HG02840 (cell line): ENCODE measurements around the gene PNLIPRP2.

Experiments used
- ATAC-seq: cut with Tn5 transposase; IDR thresholded peaks from one replicate; pipeline ENCODE4 v1.9.1; 2021; ENCODE audit warnings: mild to moderate bottlenecking, moderate library complexity, moderate number of reproducible peaks; ENCODE audit not compliant: unreplicated experiment, low FRiP score

The PNLIPRP2 gene

DNA sequence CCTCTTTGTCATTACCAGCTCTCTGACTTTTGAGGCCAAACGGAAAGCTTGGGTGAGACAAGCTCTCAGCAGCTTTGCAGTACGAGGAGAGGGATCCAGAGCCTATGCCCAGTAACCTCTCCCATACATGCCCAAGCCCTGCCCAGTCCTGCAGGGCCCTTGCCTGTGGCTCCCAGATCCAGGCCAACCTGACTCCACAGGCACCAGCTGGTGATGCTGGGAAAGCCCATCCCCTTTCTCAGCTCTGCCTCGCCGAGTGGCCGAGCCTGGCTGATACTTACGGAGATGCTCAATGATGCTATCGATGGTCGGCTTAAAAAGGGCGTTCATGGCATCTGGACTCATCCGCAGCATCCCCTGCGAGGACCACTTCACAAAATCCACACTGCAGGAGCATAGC lies 55.4 kb downstream of the PNLIPRP2 start:
- ATAC-seq: no peak

DNA sequence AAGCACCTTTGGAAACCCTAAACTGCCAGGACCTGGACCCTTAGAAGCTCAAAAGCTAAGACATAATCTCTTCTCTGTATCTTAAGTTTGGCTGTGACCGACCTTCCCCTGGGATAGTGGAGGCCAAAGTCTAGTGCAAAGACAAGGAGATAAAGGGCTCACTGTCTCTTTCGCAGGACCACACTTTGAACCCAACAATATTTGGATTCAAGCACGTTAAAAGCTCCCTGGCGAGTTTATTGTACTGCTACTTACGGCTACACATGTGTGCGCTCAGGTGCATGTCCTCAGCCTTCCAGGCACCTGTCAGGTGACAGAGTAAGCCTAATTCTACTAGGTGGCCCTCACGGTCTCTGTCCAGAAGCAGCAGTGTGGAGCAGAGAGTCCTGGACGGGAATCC lies 55.9 kb downstream of the PNLIPRP2 start:
- no peak for ATAC-seq

DNA sequence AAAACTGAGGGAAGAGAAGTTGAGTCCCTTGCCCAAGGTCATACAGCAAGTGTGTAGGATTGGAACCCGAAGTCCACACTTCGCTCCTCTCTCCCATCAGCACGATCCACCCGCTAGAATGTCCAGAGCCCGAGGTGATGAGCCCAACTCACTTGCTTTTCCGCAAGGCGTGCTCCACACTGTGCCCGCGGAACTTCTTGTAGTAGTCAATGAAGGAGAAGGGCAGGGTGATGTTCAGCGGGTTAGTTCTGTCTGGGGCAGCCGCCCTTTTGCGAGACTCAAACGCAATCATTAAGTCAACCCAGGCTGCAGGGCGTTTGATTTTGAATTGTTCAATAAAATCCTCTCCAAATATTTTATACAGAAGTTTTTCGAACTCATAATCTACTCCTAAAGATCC lies 58.6 kb downstream of the PNLIPRP2 start:
- ATAC-seq: no peak

DNA sequence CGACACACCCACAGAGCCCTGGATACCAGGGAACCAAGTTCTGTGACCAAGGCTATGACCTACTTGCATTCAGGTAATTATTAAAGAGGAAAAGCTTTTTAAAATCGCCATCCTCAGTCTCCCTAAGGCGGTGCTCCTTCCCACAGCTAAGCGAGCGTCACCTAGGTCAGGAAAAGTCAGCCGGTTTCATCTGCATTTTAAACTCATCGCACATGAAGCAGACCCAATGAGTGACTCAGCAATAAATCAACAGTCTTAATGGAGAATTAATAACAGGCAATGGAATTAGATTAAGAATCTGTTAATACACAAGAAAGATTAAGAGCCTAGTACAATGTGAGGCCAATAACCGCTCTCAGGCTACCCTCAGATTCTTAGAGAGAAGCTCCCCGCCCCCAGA lies 62.4 kb downstream of the PNLIPRP2 start:
- no peak for ATAC-seq

DNA sequence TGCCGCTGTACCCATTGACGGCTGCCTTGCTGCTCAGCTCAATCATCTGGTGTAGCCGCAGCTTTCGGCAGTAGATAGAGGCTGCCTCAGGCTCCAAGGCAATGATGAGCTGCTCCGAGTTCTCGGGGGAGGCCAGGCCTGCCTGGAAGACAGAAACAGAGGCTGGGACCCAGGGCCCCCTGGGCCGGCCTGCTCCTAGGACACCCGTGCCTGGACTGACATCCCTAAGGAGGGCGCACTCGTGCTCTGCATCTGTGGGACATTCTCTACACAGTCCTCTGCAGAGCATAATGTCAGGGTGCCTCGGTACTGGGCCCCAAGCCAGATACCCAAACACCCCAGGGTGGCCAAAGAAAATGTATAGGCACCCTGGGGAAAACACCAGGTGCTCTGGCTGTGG lies 63.1 kb downstream of the PNLIPRP2 start:
- ATAC-seq: no peak

DNA sequence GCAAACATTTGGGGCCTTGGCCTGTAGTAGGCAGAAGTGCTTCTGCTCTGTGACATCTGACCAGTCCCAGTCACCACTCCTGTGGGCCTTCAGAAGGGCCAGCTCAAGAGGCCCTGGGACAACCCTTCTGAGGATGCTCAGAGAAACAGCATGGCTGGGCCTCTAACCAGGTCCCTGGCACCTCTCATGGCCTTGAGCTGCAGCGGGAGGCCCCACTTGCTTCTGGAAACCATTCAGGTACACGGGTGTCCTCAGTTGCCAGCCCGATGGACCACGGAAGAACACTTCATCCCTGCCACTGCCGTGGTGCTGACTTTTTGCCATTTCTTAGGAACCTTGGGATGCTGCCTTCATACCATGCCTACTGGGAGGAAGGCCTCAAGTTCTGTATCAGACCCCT lies 64.0 kb downstream of the PNLIPRP2 start:
- no peak for ATAC-seq

DNA sequence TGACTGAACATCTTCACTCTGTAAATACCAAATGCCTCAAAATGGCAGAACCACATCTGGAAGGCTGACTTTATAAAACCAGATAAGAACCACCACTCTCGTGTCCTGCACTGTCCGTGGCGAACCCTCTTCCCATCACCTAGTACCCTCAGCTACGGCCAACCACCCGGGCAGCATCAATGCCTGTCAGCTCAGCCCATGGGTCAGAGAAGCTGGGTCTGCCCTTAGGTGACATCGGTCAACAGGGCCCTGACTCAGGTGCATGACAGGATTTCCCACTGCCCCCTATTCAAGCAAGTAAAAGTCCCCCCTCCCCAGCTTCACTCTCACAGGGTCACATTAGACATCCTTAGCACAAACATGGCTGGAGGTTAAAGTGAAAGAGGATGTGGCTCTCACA lies 65.1 kb downstream of the PNLIPRP2 start:
- no peak for ATAC-seq

DNA sequence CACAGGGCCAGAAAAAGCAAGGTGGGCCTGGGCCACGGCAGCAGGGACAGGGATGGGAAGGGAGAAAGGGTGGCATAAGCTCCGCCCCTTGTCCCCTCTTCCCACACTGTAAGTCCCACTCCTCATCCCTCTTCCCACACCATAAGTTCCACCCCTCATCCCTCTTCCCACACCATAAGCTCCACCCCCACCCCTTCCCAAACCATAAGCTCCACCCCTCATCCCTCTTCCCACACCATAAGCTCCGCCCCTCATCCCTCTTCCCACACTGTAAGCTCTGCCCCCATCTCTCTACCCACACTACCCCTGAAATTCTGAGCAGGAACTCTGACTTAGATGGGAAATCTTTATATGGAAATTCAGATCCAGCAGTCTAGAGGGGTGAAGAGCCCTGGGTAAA lies 65.9 kb downstream of the PNLIPRP2 start:
- ATAC-seq: no peak

DNA sequence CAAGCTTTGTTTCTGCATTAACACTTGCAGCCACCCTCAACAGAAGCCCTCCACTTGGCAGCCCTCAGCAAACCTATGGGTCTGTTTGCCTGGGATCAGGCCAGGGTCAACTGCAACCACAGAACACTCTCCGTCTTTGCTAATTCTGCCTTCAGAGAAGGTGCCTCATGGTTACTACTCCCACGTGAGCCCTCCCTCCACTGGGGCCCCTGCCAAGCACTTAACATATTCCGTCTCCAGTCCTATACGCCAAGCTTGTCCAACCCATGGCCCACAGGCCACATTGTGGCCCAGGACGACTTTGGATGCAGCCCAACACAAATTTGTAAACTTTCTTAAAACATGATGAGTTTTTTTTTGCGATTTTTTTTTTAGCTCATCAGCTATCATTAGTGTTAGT lies 66.9 kb downstream of the PNLIPRP2 start:
- ATAC-seq: no peak

DNA sequence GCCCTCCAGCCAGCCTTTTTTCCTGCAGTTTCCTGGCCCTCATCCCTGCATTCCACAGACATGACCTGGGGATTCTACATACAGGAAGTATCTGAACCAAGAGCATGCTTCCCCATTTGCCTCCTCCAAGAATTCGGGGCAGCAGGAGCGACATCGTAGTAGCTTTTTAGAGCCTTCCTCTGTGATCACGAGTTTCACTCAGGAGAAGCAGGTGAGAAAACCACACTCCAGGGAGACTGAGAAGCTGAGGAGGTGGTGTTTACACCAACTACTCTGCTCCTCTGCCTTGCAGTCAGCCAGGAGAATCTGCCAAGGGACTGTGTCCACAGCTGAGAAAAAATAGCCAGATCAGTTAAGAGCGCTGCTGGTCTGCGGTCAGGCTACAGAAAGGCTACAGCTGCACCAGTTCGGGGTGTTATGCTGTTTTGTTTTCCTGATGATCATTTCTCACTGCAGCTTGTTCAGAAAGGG lies 67.5 kb downstream of the PNLIPRP2 start:
- no peak for ATAC-seq

DNA sequence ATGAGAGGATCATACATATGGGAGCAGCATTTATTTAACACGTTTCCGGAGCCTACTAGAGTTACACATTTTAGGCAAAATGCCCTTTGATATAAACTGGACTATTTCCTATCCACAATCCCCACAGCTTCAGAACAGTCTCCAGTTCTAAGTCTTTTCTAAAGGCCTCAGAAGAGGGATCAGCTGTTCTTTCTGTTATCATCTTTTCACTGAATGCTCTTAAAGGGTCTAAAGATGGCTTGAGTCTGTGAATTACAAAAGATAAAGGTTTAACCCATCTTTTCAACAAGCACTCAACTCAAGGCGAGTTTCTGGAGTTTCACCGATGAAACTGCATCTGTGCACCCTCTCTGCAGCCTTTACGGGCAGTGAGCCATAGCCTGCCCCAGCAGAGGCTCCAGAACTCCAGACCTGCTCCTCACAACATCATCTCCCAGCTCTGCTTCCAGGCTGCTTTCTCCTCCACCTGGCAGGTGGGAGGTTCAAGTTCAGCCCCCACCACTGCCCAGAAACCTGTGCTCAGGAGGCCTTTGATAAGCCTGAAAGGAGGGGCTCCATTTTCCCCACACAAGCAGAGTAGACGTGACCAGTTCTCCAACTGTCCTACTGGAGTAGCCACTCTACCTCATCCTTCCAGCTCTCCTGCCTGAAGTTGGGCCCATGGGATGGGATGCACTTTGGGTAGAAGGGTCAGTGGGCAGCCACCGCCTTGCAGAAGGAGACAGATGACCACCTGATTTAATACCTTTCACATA lies 68.2 kb downstream of the PNLIPRP2 start:
- no peak for ATAC-seq

DNA sequence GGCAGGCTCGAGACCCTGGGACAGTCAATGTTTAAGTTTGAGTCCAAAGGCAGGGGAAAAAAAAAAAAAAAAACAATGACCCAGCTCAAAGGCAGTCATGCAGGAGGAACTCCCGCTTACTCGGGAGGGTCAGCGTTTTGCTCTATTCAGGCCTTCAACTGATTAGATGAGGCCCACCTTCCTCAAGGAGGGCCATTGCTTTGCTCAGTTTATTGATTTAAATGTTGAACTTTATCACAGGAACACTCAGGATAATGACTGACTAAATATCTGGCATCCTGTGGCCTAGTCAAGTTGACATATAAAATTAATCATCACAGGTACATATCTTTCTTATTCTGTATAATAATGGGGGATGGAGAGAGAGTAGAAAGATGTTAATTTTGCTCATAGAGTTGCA lies 69.0 kb downstream of the PNLIPRP2 start:
- no peak for ATAC-seq

DNA sequence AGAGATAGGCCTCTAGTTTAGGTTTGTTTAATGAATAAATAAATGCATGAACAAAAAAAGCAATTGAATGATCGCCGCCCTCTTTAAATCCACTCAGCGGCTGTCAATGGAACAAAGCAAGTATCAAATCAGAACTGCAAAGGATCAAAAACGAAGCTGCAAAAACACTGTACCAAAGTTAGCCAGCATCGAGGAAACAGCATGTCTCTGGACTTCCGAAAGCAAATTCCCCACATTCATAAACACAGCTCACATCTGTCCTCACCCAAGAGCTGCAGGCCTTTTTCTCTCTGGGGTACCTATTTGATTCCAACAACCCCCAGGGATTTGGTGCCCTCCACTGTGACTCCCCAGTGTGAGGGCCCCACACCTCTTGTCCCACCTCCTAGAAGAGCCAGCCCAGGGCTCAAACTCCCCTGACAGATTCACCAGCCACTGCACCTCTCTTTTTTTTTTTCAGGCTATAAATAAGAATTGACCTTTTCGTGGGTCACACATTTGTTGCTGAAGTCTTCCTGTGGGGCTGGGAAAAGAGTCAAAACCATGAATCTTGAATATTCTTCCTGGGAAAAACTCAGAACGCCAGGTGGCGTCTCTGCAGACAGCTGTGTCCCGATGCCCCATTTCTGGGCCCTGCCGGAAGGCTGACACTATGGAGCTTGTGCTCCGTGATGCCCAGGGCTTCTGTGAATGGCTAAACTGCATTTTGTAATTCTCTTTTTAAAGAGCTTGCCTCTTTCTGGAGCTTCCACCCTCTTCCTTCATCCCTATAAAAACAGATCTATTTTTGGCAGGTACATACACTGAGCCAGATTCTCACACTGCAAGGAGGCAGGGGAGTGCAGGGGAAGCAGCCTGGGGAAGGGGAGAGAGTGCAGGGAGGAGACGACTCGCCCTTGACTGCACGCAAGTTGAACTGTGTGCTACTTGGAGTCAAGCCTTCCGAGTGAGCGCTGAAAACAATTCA lies 69.9 kb downstream of the PNLIPRP2 start:
- ATAC-seq: no peak

DNA sequence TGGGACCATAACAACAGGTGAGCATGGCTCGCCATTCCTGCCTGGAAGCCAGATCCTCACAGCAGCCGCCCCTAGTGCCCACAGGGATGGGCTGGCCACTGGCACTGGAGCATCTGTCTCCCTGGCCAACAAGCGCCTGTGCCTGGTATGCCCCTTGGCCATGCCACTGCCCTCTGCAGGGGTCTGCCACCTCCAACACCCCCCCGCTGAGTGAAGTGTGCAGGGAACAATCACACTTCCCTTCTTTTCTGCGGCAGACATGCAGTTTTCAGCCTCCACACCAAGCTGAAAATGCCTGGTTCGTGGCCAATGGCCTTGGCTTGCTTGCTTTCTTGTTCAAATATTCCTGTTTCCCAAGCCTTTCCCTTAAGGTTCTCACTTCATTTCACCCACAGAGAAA lies 70.9 kb downstream of the PNLIPRP2 start:
- ATAC-seq: no peak

DNA sequence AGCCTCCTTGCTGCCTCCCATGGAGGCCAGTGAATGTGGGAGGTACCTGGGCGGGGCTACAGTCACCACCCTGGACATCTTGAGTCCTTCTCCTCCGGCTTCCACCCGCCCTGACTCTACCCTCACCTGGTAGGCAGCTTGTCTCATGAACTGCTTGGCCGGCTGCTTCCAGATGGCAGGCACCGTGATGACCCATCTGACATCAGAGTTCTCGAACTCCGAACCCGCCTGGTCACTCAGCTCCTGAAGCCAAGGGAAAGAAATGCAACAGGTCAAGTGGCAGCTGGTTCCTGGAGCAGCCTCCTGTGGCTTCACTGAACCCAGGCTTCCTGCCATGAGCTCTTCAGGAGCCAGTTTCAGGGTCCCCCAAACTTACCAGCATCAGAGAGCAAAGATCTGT lies 71.5 kb downstream of the PNLIPRP2 start:
- no peak for ATAC-seq

DNA sequence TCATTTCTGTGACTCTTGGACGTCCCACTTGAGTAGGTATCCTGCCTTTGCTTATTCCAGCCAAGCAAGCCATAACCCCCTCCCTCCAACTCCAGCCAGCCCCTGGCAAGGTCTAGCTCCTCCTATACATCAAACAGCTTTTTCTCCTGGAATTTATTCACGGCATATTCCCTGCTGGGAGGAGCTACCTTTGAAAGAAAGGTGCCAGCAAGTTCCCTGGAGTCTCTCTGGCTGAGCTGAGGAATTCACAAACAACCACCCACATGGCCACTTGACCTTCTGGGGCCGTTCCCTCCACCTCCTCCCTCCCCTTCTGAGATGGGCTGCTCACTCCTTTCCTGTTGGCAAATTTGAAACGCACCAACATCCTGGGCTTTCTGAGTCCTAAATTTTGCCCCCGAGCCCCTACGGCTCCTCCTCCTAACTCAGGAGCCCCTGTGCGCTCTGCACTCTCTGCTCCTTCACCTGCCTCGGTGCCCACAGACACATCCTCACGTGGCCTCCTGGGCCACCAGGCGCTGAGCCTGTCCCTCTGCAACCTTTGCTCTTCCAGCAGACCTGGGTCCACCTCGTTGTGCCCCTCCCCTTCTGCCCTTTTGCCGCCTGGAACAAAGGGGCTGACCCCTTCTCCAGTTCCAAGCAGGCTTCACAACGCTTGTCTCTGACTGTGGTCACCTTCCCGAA lies 73.6 kb downstream of the PNLIPRP2 start:
- no peak for ATAC-seq
